Measurements from ENCODE around the gene MLLT1. TPM values are rescaled to one million over a fixed set of nuclear protein-coding genes. Genes with fewer than 3 reads are reported as not detected.
A peak's percentile ranks its signal among the peaks of the same experiment; 100 is the strongest.

MLLT1 gene
- total and polyA plus RNA-seq, 5 donors, result 34.8 to 67.3 (median 64.7) TPM

DNA sequence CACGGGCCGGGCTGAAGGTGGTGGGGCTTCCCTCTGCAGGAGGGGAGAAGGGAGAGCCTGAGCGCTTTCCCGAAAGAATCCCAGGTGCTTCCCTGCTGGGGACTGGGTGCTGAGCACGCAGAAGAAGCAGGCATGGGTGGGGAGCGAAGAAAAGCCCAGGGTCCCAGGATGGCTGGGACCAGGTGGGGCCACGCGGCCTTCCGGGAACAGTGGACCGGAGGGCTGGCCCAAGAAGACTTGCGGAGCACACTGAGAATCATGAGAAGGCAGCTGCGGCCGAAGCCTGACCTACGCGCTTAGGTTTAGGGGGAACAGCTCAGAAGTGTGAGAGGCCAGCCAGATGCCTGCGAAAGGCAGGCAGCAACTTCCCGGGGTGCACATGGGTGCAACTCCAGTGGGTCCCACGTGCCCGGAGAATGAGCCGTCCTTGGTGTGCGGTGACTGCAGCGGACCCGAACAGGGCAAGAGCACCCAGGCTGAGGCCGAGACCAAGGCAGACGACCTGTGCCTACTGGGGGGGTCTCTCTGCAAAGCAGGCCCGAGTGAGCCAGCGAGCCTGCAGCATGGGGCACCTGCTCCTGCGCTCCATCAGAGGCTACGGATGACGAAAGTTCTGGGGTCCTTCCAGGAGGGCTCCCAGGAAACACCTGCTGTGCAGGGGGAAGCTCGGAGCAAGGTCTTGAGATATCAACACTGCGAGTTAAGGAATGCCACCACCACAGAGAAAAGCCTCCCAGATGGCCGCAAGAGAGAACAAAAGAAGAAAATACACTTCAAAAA, 52.4 kb downstream of the MLLT1 start:
- 93% methylated on average over 33 of the region's 33 CpGs for WGBS
- peaks cover 7% of the 10 kb centered on the region for H3K4me1 ChIP-seq (ENCODE audit: control insufficient read depth, insufficient read depth, low read length)
- no peaks in the 10 kb centered on the region for H3K9me3 ChIP-seq (ENCODE audit: control insufficient read depth, low read length)
- ATAC-seq, result no peak
- no peak overlapping the region for H3K27ac ChIP-seq (ENCODE audit: low read length)
- peak in 1 of 3 donors; percentile 41 for DNase-seq
- no peak overlapping the region for H3K4me3 ChIP-seq (ENCODE audit: low read length)
- H3K27me3 ChIP-seq (ENCODE audit: control insufficient read depth, insufficient read depth), result no peaks in the 10 kb centered on the region
- intact Hi-C loops (cut with DNase I), result no loop called here

GRCh38 chr19:6226444-6227155, 53.2 kb downstream of the MLLT1 start:
- 94% methylated on average over 28 of the region's 28 CpGs for WGBS
- DNase-seq (peak in 1 of 3 donors; percentile 32), ATAC-seq (no peak)
- Histone ChIP-seq H3K27ac (ENCODE audit: low read length) (no peak overlapping the region), H3K27me3 (ENCODE audit: control insufficient read depth, insufficient read depth) (no peaks in the 10 kb centered on the region), H3K9me3 (ENCODE audit: control insufficient read depth, low read length) (no peaks in the 10 kb centered on the region), H3K4me3 (ENCODE audit: low read length) (no peak overlapping the region), H3K4me1 (ENCODE audit: control insufficient read depth, insufficient read depth, low read length) (peaks cover 7% of the 10 kb centered on the region)
- intact Hi-C loops (cut with DNase I), result no loop called here

DNA sequence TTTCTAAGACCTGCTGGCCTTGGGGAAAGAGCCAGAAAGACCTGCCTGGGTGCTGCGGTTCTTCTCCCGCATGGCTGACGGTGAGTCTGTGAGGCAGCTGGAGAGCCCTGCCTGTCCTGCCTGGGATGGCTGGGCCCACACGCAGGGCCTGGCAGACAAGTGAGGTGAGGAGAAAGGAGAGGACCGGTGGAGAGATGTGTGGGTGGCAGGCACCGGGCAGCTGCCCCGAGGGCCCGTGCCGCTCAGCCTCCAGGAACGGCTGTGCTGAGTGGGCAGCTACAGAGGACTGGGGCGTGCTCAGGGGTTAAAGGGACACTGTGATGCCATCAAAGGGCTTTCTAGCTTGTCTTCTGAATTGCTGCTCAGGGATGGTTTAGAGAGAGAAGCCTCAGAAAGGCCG, 53.8 kb downstream of the MLLT1 start:
- Histone ChIP-seq H3K27me3 (ENCODE audit: control insufficient read depth, insufficient read depth) (no peaks in the 10 kb centered on the region), H3K4me1 (ENCODE audit: control insufficient read depth, insufficient read depth, low read length) (peaks cover 7% of the 10 kb centered on the region), H3K9me3 (ENCODE audit: control insufficient read depth, low read length) (no peaks in the 10 kb centered on the region), H3K4me3 (ENCODE audit: low read length) (no peak overlapping the region), H3K27ac (ENCODE audit: low read length) (no peak overlapping the region)
- 87% methylated on average over 12 of the region's 12 CpGs for WGBS
- DNase-seq (peak in 1 of 3 donors; percentile 30), ATAC-seq (no peak)
- intact Hi-C loops (cut with DNase I), result no loop called here

DNA sequence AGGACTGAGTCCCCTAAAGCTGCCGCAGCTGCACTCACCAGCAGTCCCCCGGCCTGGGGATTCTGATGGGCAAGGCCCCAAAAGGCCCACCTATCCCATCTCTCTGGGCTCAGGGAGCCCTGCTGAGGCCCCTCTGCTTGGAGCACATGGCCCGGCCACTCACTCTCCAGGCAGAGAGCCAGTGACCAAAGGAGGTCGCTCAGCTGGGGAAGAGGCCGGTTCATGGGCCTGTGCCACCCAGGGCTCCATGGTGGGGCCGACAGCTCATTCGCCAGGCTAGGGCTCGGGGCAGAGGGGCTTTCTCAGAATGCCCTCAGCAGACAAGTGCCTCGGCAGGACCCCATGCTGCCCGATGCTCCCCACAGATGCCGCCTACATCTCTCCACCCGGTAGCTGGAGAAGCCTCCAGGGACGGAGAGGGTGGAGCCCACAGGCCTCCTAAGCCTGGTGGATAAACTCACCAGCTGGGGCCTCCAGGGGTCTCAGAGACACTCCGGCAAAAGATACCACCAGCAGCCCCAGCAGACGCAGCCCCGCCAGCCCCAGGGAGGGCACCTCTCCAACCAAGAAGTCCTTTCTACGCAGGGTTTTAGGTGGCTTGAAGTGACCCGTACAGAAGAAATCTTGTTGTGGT, 54.4 kb downstream of the MLLT1 start:
- H3K4me1 ChIP-seq (ENCODE audit: control insufficient read depth, insufficient read depth, low read length), result peaks cover 9% of the 10 kb centered on the region
- no peak overlapping the region for H3K27ac ChIP-seq (ENCODE audit: low read length)
- intact Hi-C loops (cut with DNase I), result no loop called here
- peak in 1 of 3 donors; percentile 53 for DNase-seq
- H3K27me3 ChIP-seq (ENCODE audit: control insufficient read depth, insufficient read depth), result no peaks in the 10 kb centered on the region
- no peaks in the 10 kb centered on the region for H3K9me3 ChIP-seq (ENCODE audit: control insufficient read depth, low read length)
- ATAC-seq, result no peak
- WGBS, result 81% methylated on average over 18 of the region's 18 CpGs
- H3K4me3 ChIP-seq (ENCODE audit: low read length), result no peak overlapping the region

DNA sequence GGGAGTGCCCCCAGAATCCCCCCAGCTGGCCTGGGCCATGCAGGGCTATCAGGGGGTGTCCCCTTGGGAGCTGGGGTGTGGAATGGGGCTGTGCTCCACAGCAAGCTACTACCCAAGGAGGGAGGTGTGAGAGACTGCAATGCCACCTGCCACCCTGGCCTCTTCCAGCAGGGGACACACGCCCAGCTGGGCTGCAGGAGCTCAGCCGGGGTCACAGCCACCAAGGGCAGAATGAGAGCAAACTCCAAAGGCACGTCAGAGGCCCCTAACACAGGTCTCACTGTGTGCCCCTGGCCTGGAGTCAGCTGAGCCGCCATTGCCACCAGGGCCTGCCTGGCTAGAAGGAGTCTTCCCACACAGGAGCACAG, 55.5 kb downstream of the MLLT1 start:
- H3K4me1 ChIP-seq (ENCODE audit: control insufficient read depth, insufficient read depth, low read length), result peaks cover 12% of the 10 kb centered on the region
- no peaks in the 10 kb centered on the region for H3K27me3 ChIP-seq (ENCODE audit: control insufficient read depth, insufficient read depth)
- H3K4me3 ChIP-seq (ENCODE audit: low read length), result no peak overlapping the region
- intact Hi-C loops (cut with DNase I), result loop anchor here in 2 of 4 donors (5.0 kb wide), 2 partner anchors 53 to 58 kb away; partner anchors contain the start of gene MLLT1 (in 1 of the 2)
- DNase-seq (peak in 1 of 3 donors; percentile 43), ATAC-seq (no peak)
- no peak overlapping the region for H3K27ac ChIP-seq (ENCODE audit: low read length)
- no peaks in the 10 kb centered on the region for H3K9me3 ChIP-seq (ENCODE audit: control insufficient read depth, low read length)
- 87% methylated on average over 4 of the region's 4 CpGs for WGBS

- DNase-seq, result peak in 1 of 3 donors; percentile 68
- Histone ChIP-seq H3K4me1 (ENCODE audit: control insufficient read depth, insufficient read depth, low read length) (peaks cover 17% of the 10 kb centered on the region), H3K9me3 (ENCODE audit: control insufficient read depth, low read length) (no peaks in the 10 kb centered on the region), H3K27me3 (ENCODE audit: control insufficient read depth, insufficient read depth) (no peaks in the 10 kb centered on the region), H3K27ac (ENCODE audit: low read length) (peak overlapping the region; percentile 0), H3K4me3 (ENCODE audit: low read length) (no peak overlapping the region)
- peak in 1 of 2 donors; percentile 12 for ATAC-seq
- WGBS, result 62% methylated on average over 18 of the region's 18 CpGs
- intact Hi-C loops (cut with DNase I), result loop anchor here in 2 of 4 donors (5.0 kb wide), 2 partner anchors 54 to 59 kb away; partner anchors contain the start of gene MLLT1 (in 1 of the 2)
Measured at GRCh38 chr19:6223461-6224307, 56.1 kb downstream of the MLLT1 start.

- Histone ChIP-seq H3K27me3 (ENCODE audit: control insufficient read depth, insufficient read depth) (no peaks in the 10 kb centered on the region), H3K9me3 (ENCODE audit: control insufficient read depth, low read length) (no peaks in the 10 kb centered on the region), H3K27ac (ENCODE audit: low read length) (peak overlapping the region; percentile 0), H3K4me3 (ENCODE audit: low read length) (no peak overlapping the region), H3K4me1 (ENCODE audit: control insufficient read depth, insufficient read depth, low read length) (peaks cover 24% of the 10 kb centered on the region)
- DNase-seq (peak in 2 of 3 donors; percentile 50 to 58), ATAC-seq (no peak)
- WGBS, result 69% methylated on average over 18 of the region's 18 CpGs
- intact Hi-C loops (cut with DNase I), result loop anchor here in 2 of 4 donors (5.0 kb wide), 2 partner anchors 54 to 59 kb away; partner anchors contain the start of gene MLLT1 (in 1 of the 2)
Measured at GRCh38 chr19:6222884-6223283, 56.9 kb downstream of the MLLT1 start.

DNA sequence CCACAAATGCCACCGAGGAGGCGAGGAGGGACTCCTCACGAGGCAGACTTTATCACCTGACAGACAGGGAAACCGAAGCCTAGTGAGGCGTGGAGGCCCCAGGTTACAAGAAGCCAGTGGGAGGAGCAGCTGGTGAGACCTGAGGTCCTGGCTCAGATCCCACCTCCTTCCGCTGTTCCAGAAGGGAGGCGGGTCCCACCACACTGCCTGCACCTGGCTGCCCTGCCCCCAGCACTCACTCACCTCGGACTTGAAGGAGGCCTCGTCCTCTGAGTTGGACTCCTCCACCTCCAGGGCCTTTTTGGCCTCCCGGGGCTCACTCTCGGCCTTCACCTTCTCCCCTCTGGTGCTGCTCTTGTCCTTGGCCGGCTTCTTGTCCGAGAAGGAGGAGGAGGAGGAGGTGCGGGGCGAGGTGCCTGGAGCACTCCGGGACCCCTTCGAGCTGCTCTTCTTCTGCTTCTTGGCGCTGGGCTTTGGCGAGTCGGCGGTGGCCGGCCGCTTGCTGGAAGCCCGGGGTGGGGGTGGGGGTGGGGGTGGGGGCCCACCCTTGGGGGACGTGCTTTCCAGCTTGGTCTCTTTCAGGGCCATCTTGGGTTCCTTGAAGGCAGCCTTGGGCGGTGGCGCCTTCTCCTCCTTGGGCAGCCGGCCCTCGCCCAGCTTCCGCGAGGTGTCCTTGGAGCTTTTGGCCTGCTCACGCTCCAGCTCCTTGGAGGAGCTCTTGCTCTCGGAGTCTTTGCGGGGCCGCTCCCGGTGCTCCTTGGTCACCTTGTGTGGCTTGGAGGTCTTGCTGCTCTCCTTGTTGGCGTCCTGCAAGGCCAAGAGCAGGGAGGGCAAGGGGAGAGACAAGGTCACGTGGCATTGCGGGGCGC, 57.7 kb downstream of the MLLT1 start:
- Histone ChIP-seq H3K9me3 (ENCODE audit: control insufficient read depth, low read length) (no peaks in the 10 kb centered on the region), H3K27ac (ENCODE audit: low read length) (no peak overlapping the region), H3K4me3 (ENCODE audit: low read length) (no peak overlapping the region), H3K4me1 (ENCODE audit: control insufficient read depth, insufficient read depth, low read length) (peaks cover 30% of the 10 kb centered on the region), H3K27me3 (ENCODE audit: control insufficient read depth, insufficient read depth) (no peaks in the 10 kb centered on the region)
- DNase-seq (peak in 2 of 3 donors; percentile 46 to 62), ATAC-seq (no peak)
- intact Hi-C loops (cut with DNase I), result loop anchor here in 2 of 4 donors (5.0 kb wide), 2 partner anchors 55 to 60 kb away; partner anchors contain the start of gene MLLT1 (in 1 of the 2)
- 93% methylated on average over 40 of the region's 40 CpGs for WGBS

DNA sequence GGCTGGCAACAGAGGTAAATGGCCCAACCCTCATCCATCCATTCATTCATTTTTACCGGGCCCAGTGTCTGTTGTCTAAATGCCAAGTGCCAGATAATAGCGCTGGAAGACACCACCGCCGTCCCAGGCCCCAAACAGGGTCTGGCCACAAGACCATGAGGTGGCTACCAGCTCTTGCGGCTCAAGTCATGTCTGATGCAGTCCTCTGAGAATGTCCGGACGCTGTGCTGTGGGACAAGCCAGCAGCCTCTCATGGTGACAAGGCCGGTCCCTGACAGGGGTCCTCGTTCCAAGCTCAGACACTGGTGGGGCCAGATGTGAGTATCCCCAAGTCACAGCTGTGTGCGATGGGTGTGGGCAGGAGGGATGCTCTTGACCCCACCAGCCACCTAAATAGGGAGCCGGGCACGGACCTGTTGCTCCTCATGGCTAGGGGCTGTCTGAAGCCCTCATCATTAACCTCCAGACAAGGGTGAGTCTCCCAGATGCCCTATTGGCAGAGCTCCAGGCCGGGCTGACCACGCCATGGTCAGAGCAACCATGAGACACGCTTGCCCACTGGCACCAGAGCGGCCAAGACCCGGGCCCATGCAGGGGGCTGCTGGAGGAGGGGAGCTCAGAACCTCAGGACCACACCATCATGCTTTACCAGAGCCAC, 58.4 kb downstream of the MLLT1 start:
- DNase-seq (peak in 2 of 3 donors; percentile 47 to 65), ATAC-seq (no peak)
- Histone ChIP-seq H3K4me3 (ENCODE audit: low read length) (no peak overlapping the region), H3K9me3 (ENCODE audit: control insufficient read depth, low read length) (no peaks in the 10 kb centered on the region), H3K4me1 (ENCODE audit: control insufficient read depth, insufficient read depth, low read length) (peaks cover 30% of the 10 kb centered on the region), H3K27ac (ENCODE audit: low read length) (no peak overlapping the region), H3K27me3 (ENCODE audit: control insufficient read depth, insufficient read depth) (no peaks in the 10 kb centered on the region)
- intact Hi-C loops (cut with DNase I), result loop anchor here in 2 of 4 donors (5.0 kb wide), 2 partner anchors 56 to 61 kb away; partner anchors contain the start of gene MLLT1 (in 1 of the 2)
- 84% methylated on average over 17 of the region's 17 CpGs for WGBS
